Neuronal stem cell (in vitro differentiated cells): ENCODE data around the gene CRYBB3.

ENCODE experiments used
- DNase-seq: peaks from one replicate; pipeline ENCODE4 v3.0.0-alpha.2; 2013; ENCODE audit warnings: low spot score
- H2AFZ ChIP-seq: one replicate; pipeline ENCODE4 v1.6.1; 2013; ENCODE audit warnings: mild to moderate bottlenecking, low read length, inconsistent platforms
- H2AK5ac ChIP-seq: 2 replicates; pipeline ENCODE4 v1.6.1; 2013; ENCODE audit warnings: low read depth, mild to moderate bottlenecking, inconsistent platforms, low read length, moderate library complexity, mixed read lengths
- H2BK120ac ChIP-seq: 2 replicates; pipeline ENCODE4 v1.6.1; 2013; ENCODE audit warnings: low read depth, mild to moderate bottlenecking, inconsistent platforms, low read length, moderate library complexity, mixed read lengths
- H2BK12ac ChIP-seq: one replicate; pipeline ENCODE4 v1.6.1; 2013; ENCODE audit warnings: low read length, inconsistent platforms
- H2BK15ac ChIP-seq: 2 replicates; pipeline ENCODE4 v1.6.1; 2013; ENCODE audit warnings: mild to moderate bottlenecking, low read length, inconsistent platforms, mixed read lengths
- H2BK5ac ChIP-seq: one replicate; pipeline ENCODE4 v1.6.1; 2013; ENCODE audit warnings: inconsistent platforms, mild to moderate bottlenecking, low read length, moderate library complexity
- H3K14ac ChIP-seq: one replicate; pipeline ENCODE4 v1.6.1; 2013; ENCODE audit warnings: low read length, inconsistent platforms
- H3K18ac ChIP-seq: 2 replicates; pipeline ENCODE4 v1.6.1; 2013; ENCODE audit warnings: low read length, inconsistent platforms
- H3K23ac ChIP-seq: 2 replicates; pipeline ENCODE4 v1.6.1; 2013; ENCODE audit warnings: low read depth, mild to moderate bottlenecking, mixed read lengths, low read length, inconsistent platforms; ENCODE audit not compliant: poor library complexity
- H3K27ac ChIP-seq: replicated peaks from 3 replicates; pipeline ENCODE4 v1.5.1; 2013; ENCODE audit warnings: low read length, inconsistent platforms
- H3K27me3 ChIP-seq, 3 experiments: 2 replicates each; pipeline ENCODE4 v1.6.1; 2013; ENCODE audit warnings: low read length in 3 of 3, mild to moderate bottlenecking in 2 of 3, inconsistent platforms in 1 of 3, low read depth in 1 of 3, mixed read lengths in 1 of 3, moderate library complexity in 1 of 3; ENCODE audit not compliant: control insufficient read depth in 3 of 3, insufficient read depth in 3 of 3
- H3K36me3 ChIP-seq, 2 donors: replicated peaks in 1 of 2; 2 replicates each; pipeline ENCODE4 v1.6.1; 2013; ENCODE audit warnings: low read length in 2 of 2; ENCODE audit not compliant: control insufficient read depth in 2 of 2, insufficient read depth in 2 of 2
- H3K4ac ChIP-seq: 2 replicates; pipeline ENCODE4 v1.6.1; 2013; ENCODE audit warnings: inconsistent platforms, mild to moderate bottlenecking, low read length, moderate library complexity
- H3K4me1 ChIP-seq, 2 donors: 1 replicate in 1 of 2; 2 replicates in 1 of 2; pipeline ENCODE4 v1.6.1; 2013; ENCODE audit warnings: low read length in 2 of 2, low read depth in 1 of 2; ENCODE audit not compliant: control insufficient read depth in 2 of 2, insufficient read depth in 1 of 2
- H3K4me2 ChIP-seq: one replicate; pipeline ENCODE4 v1.6.1; 2013; ENCODE audit warnings: mild to moderate bottlenecking, low read length, inconsistent platforms; ENCODE audit not compliant: insufficient read depth, poor library complexity, severe bottlenecking
- H3K4me3 ChIP-seq, 2 donors: 2 replicates each; pipeline ENCODE4 v1.5.1; 2013; ENCODE audit warnings: low read length in 2 of 2, mild to moderate bottlenecking in 2 of 2, inconsistent platforms in 1 of 2, moderate library complexity in 1 of 2
- H3K79me1 ChIP-seq: one replicate; pipeline ENCODE4 v1.6.1; 2013; ENCODE audit warnings: low read depth, mild to moderate bottlenecking, inconsistent platforms, low read length, moderate library complexity
- H3K9ac ChIP-seq: one replicate; pipeline ENCODE4 v1.6.1; 2013; ENCODE audit warnings: mild to moderate bottlenecking, low read depth, low read length, inconsistent platforms; ENCODE audit not compliant: poor library complexity
- H3K9me3 ChIP-seq, 2 donors: replicated peaks in 1 of 2; 2 replicates each; pipeline versions ENCODE3 to v1.6.1; 2013; ENCODE audit warnings: low read length in 2 of 2, mild to moderate bottlenecking in 2 of 2, inconsistent platforms in 1 of 2, low read depth in 1 of 2, mixed read lengths in 1 of 2, moderate library complexity in 1 of 2; ENCODE audit not compliant: control insufficient read depth in 2 of 2, insufficient read depth in 1 of 2
- H4K8ac ChIP-seq: one replicate; pipeline ENCODE4 v1.6.1; 2013; ENCODE audit warnings: low read depth, mild to moderate bottlenecking, inconsistent platforms, low read length, moderate library complexity
- H4K91ac ChIP-seq: one replicate; pipeline ENCODE4 v1.6.1; 2013; ENCODE audit warnings: low read length, low read depth, mild to moderate bottlenecking, inconsistent platforms; ENCODE audit not compliant: poor library complexity
- WGBS, 2 donors: extraction: QIAGEN DNeasy Blood & Tissue Kit; methylation state at CpG; one replicate each; pipeline ENCODE4 v1.1.7; 2013; ENCODE audit warnings: missing lambda C conversion rate in 2 of 2, mixed read lengths in 1 of 2; ENCODE audit not compliant: insufficient read length in 2 of 2, insufficient replicate concordance in 1 of 2; ENCODE audit errors: extremely low coverage in 2 of 2; 5-methylcytosine and 5-hydroxymethylcytosine counted together

CRYBB3 gene

GRCh38 chr22:25193548-25193947, 6.1 kb upstream of the CRYBB3 start:
- DNase-seq = peak; percentile 38
- Histone ChIP-seq H3K4ac (no peak overlapping the region), H2BK5ac (no peak overlapping the region), H3K27ac (no peak overlapping the region), H3K9ac (no peak overlapping the region), H3K4me1 (peaks cover 2 to 4% of the 10 kb centered on the region in 2 donors), H3K4me3 (no peak overlapping the region), H2BK12ac (no peak overlapping the region), H3K18ac (no peak overlapping the region), H3K36me3 (peaks cover 10 to 28% of the 10 kb centered on the region in 2 donors), H3K9me3 (no peaks in the 10 kb centered on the region), H2AFZ (no peak overlapping the region), H4K8ac (no peak overlapping the region), H3K27me3 (no peaks in the 10 kb centered on the region), H3K4me2 (no peak overlapping the region), H3K14ac (no peak overlapping the region), H2AK5ac (no peak overlapping the region), H4K91ac (no peak overlapping the region), H3K79me1 (no peaks in the 10 kb centered on the region), H3K23ac (no peak overlapping the region), H2BK120ac (no peak overlapping the region), H2BK15ac (no peak overlapping the region)
- whole genome bisulfite sequencing, 2 donors = no CpG with 5 or more reads among the region's 3 CpGs

DNA sequence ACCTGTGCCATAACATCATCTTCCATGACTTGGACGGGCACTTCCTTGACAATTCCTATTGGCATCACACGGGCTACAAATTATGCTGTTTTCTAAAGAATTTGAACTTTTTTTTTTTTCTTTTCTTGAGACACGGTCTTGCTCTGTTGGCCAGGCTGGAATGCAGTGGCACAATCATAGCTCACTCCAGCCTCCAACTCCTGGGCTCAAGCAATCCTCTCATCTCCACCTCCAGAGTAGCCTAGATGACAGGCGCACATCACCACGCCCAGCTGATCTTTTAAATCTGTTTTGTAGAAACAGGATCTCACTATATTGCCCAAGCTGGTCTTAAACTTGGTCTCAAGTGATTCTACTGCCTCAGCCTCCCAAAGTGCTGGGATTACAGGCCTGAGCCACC, 3.3 kb upstream of the CRYBB3 start:
- WGBS, 2 donors = no CpG with 5 or more reads among the region's 5 CpGs

DNA sequence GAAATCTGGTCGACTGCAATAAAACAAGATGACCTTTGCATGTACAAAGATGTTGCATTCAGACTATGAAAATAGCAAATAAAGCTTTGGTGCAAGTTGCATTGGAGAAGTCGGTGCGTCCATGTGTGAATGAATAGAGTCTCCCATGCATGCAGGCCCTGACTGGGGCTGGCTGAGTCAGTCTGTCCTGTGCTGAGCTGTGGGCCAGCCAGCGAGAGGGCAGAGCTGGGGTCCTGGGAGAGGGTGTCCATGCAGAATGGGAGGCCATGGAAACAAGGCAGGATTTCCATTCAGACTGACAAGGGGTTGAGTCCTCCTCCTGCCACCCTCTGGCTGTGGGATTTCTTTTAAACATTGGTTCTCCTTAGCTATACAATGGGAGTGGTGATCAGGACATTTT, 2.3 kb upstream of the CRYBB3 start:
- no peak overlapping the region for H3K4me2 ChIP-seq
- H3K27ac ChIP-seq = no peak overlapping the region

More for the DNA sequence above, 3.3 kb upstream of the CRYBB3 start:
- H4K91ac ChIP-seq = no peak overlapping the region
- H3K9me3 ChIP-seq = no peaks in the 10 kb centered on the region
- no peak overlapping the region for H3K4me3 ChIP-seq
- no peak overlapping the region for H3K23ac ChIP-seq
- H4K8ac ChIP-seq = no peak overlapping the region
- H2AK5ac ChIP-seq = no peak overlapping the region
- H2BK12ac ChIP-seq = no peak overlapping the region
- no peak overlapping the region for H2AFZ ChIP-seq
- DNase-seq = no peak
- no peak overlapping the region for H2BK15ac ChIP-seq
- H2BK5ac ChIP-seq = no peak overlapping the region
- H3K36me3 ChIP-seq = peaks cover 7 to 15% of the 10 kb centered on the region in 2 donors
- no peaks in the 10 kb centered on the region for H3K79me1 ChIP-seq
- H2BK120ac ChIP-seq = no peak overlapping the region
- H3K14ac ChIP-seq = no peak overlapping the region
- no peak overlapping the region for H3K18ac ChIP-seq
- H3K4ac ChIP-seq = no peak overlapping the region
- H3K9ac ChIP-seq = no peak overlapping the region
- H3K27ac ChIP-seq = no peak overlapping the region
- H3K4me1 ChIP-seq = peaks cover 10% of the 10 kb centered on the region in 2 donors
- no peak overlapping the region for H3K4me2 ChIP-seq
- H3K27me3 ChIP-seq = no peaks in the 10 kb centered on the region

GRCh38 chr22:25200967-25201366, 1.3 kb downstream of the CRYBB3 start:
- no peak overlapping the region for H3K14ac ChIP-seq
- no peak overlapping the region for H3K23ac ChIP-seq
- H3K27me3 ChIP-seq = no peaks in the 10 kb centered on the region
- peaks cover 10% of the 10 kb centered on the region in 2 donors for H3K4me1 ChIP-seq
- no peak overlapping the region for H2AK5ac ChIP-seq
- no peak overlapping the region for H4K8ac ChIP-seq
- H3K36me3 ChIP-seq = no peaks in the 10 kb centered on the region
- no peak overlapping the region for H4K91ac ChIP-seq
- no peak overlapping the region for H3K4ac ChIP-seq
- no peak overlapping the region for H2BK120ac ChIP-seq
- no peak overlapping the region for H3K18ac ChIP-seq
- no peaks in the 10 kb centered on the region for H3K79me1 ChIP-seq
- WGBS, 2 donors = no CpG with 5 or more reads among the region's 7 CpGs
- H3K9me3 ChIP-seq = no peaks in the 10 kb centered on the region
- H2BK5ac ChIP-seq = no peak overlapping the region
- no peak overlapping the region for H2BK15ac ChIP-seq
- no peak overlapping the region for H3K27ac ChIP-seq
- no peak for DNase-seq
- H2AFZ ChIP-seq = no peak overlapping the region
- H3K4me2 ChIP-seq = no peak overlapping the region
- no peak overlapping the region for H3K9ac ChIP-seq
- no peak overlapping the region for H2BK12ac ChIP-seq
- H3K4me3 ChIP-seq = no peak overlapping the region

More for the DNA sequence above, 2.3 kb upstream of the CRYBB3 start:
- Histone ChIP-seq H3K4ac (no peak overlapping the region), H3K18ac (no peak overlapping the region), H3K14ac (no peak overlapping the region), H2BK120ac (no peak overlapping the region), H2AK5ac (no peak overlapping the region), H4K8ac (no peak overlapping the region), H3K9me3 (no peaks in the 10 kb centered on the region), H3K27me3 (no peaks in the 10 kb centered on the region), H4K91ac (no peak overlapping the region), H2BK15ac (no peak overlapping the region), H2BK12ac (no peak overlapping the region), H3K79me1 (no peaks in the 10 kb centered on the region), H3K36me3 (peaks cover 4 to 7% of the 10 kb centered on the region in 2 donors), H2AFZ (no peak overlapping the region), H3K4me3 (no peak overlapping the region), H2BK5ac (no peak overlapping the region), H3K23ac (no peak overlapping the region), H3K4me1 (peaks cover 10% of the 10 kb centered on the region in 2 donors), H3K9ac (no peak overlapping the region)
- no peak for DNase-seq
- WGBS, 2 donors = no CpG with 5 or more reads among the region's 4 CpGs
